NCI-H526 treated with DMSO at 0.1 percent for 48 hours (cell line): ENCODE results near the gene HOXB3.

Experiments used
- DNase-seq: peaks from one replicate; lab custom pipeline; 2025; lab: John Stamatoyannopoulos, UW

The HOXB3 gene

GRCh38 chr17:48569674-48570324, 20.2 kb downstream of the HOXB3 start:
- no peak for DNase-seq

- DNase-seq = no peak
Measured at GRCh38 chr17:48569240-48569582, 20.8 kb downstream of the HOXB3 start.

GRCh38 chr17:48568499-48569239, 21.4 kb downstream of the HOXB3 start:
- DNase-seq = no peak

- no peak for DNase-seq
Measured at GRCh38 chr17:48567646-48568354, 22.2 kb downstream of the HOXB3 start.

GRCh38 chr17:48567209-48567608, 22.8 kb downstream of the HOXB3 start:
- no peak for DNase-seq

- no peak for DNase-seq
Measured at GRCh38 chr17:48566717-48567116, 23.3 kb downstream of the HOXB3 start.

- no peak for DNase-seq
Measured at GRCh38 chr17:48565925-48566710, 23.9 kb downstream of the HOXB3 start.

- DNase-seq = no peak
Measured at GRCh38 chr17:48565022-48565554, 25.0 kb downstream of the HOXB3 start.

GRCh38 chr17:48564188-48565021, 25.6 kb downstream of the HOXB3 start:
- no peak for DNase-seq

- DNase-seq = no peak
Measured at GRCh38 chr17:48563867-48564187, 26.2 kb downstream of the HOXB3 start.

GRCh38 chr17:48563385-48563838, 26.6 kb downstream of the HOXB3 start:
- DNase-seq = no peak

- DNase-seq = no peak
Measured at GRCh38 chr17:48562934-48563333, 27.1 kb downstream of the HOXB3 start.

- no peak for DNase-seq
Measured at GRCh38 chr17:48561884-48562810, 27.9 kb downstream of the HOXB3 start.

GRCh38 chr17:48559840-48560817, 29.9 kb downstream of the HOXB3 start:
- DNase-seq = no peak

GRCh38 chr17:48559122-48559839, 30.8 kb downstream of the HOXB3 start:
- no peak for DNase-seq

GRCh38 chr17:48558831-48559121, 31.3 kb downstream of the HOXB3 start:
- no peak for DNase-seq

- DNase-seq = no peak
Measured at GRCh38 chr17:48558057-48558830, 31.8 kb downstream of the HOXB3 start.
